CD4-positive, alpha-beta T cell treated with Interleukin-17A for 1 hour (primary cell): ENCODE data around the gene CUL4A.
"Not testable (repeated sequence)": the region's sequence is repeated elsewhere in the genome, so short reads cannot be mapped to it uniquely, and the experiment has no call there.

Experiments
- DNase-seq: peaks from one replicate; pipeline ENCODE4 v3.0.0-alpha.2; 2020

Gene CUL4A

GRCh38 chr13:113296823-113297369 lies 87.5 kb downstream of the CUL4A start, which contains the start of gene LAMP1:
TSS of gene LAMP1 (plus strand) at chr13:113297239. CDS start at chr13:113297435, 196 bp downstream.
- DNase-seq = peak; percentile 97

GRCh38 chr13:113297370-113298042 lies 88.1 kb downstream of the CUL4A start:
- peak; percentile 74 for DNase-seq

- DNase-seq = no peak
These were observed 88.9 kb downstream of the CUL4A start for GRCh38 chr13:113298043-113298945.

GRCh38 chr13:113299951-113300350 lies 90.5 kb downstream of the CUL4A start:
- DNase-seq = no peak

GRCh38 chr13:113302986-113303385 lies 93.6 kb downstream of the CUL4A start:
- no peak for DNase-seq

- no peak for DNase-seq
These were observed 94.7 kb downstream of the CUL4A start for GRCh38 chr13:113304121-113304520.

- no peak for DNase-seq
These were observed 95.8 kb downstream of the CUL4A start for GRCh38 chr13:113305208-113305607.

GRCh38 chr13:113307491-113307890 lies 98.1 kb downstream of the CUL4A start:
- DNase-seq = no peak

- DNase-seq = no peak
These were observed 100.1 kb downstream of the CUL4A start for GRCh38 chr13:113309473-113309872.

GRCh38 chr13:113314112-113314511 lies 104.7 kb downstream of the CUL4A start:
- DNase-seq = not testable (repeated sequence)

- DNase-seq = not testable (repeated sequence)
These were observed 105.6 kb downstream of the CUL4A start for GRCh38 chr13:113314895-113315470.

- DNase-seq = no peak
These were observed 106.6 kb downstream of the CUL4A start for GRCh38 chr13:113315992-113316391.
